NOMO-1 (cell line): ENCODE measurements around the gene UACA.
"Not testable (repeated sequence)": the region's sequence is repeated elsewhere in the genome, so short reads cannot be mapped to it uniquely, and the experiment has no call there.

ENCODE experiments used
- DNase-seq, 2 experiments: peaks; one replicate each; lab custom pipeline; 2025; ENCODE audit not compliant: unreplicated experiment in 2 of 2; lab: John Stamatoyannopoulos, UW

UACA gene

DNA sequence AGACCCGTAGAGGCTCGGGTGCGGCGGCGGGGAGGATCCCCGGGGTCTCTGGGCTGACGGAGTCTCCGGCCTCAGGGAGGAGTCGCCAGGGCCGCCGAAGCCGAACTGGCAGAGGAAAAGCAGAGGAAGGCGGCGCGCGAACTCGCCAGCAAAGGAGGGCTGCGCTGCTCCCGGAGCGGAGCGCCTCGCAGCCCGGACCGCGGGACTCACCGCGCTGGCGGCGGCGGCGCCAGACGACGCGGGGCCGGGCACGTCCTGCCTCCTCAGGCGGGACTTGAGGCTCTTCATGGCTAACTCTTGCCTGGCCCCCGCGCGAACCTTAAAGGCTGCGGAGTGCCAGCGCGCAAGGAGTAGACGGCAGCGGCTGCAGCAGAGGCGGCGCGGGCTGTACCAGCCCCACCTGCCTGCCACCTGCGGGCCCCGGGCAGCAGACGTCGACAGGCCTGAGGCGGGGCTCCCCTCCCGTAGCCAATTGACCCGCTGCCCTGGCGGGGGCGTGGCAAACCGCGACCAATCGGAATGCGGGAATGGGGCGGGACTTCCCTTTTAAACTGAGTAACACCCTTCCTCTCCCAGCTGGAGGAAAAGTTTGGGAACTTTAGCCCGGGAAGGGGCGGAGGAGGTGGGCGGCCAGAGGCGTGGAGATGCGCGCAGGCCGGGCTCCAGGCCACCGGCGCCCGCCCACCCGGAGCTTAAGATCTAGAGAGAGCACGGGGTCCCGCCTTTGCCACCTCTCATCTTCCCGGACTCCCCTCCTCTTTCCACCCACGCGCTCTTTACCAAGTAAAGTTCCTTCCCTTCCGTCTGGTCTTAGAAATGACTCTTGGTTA is at the start of gene UACA:
UACA (minus strand) TSS at position 439 of the 830 bp plus-strand sequence; CDS start at position 288, 151 bp downstream.
- DNase-seq = peak; percentile 76 to 84

DNA sequence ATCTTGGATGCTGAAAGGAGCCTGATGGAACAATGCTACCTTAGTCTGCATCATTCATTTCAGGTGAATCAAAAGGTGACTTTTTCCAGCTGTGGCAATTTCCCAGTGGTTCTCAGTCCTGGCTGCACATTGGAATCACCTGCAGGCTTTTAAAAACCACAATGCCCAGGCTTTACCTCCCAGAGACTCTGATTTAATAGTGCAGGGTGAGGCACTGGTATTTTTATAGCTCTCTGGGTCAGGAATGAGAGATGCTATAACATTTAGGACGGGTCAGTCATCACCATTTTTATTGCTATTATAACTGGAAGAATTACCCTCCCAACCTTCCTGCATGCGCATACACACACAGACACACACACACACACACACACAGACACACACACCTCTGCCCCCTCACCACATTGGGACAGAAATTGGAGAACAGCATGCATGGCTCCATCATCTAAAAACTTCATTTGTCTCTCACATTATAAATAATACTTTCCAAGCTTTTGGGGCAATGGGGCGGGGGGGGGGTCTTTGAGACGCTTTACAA is 49.5 kb upstream of the UACA start:
- no peak for DNase-seq

DNA sequence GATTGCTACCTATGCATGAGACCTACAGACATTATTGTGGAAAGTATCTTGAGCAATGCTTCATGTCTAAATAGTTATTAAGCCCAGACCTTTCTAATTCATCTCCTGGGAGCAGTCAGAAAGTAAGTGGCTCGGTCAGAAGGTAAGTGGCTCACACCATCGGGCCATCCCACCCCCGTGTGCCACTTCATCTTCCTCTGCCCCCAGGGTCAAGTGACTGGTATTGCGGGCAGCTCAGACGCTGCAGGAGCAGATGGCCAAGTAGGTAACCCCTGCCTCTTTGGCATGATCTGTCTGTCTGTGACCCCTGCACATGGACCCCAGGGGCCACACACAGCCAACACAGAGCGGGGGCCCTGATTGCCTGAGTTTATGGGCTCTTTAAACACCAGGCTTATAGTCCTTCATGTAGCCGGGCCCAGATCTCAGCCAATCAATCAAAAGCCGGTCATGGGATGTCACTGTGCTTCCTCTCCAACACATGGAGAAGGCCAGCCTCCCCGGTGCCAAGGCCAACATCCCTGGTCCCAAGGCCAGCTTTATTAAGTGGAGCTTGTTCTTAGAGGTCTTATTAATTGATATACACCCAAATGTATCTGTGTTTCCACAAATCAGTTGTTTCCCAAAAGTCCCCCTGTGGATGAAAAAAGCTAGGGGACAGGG is 47.7 kb upstream of the UACA start:
- DNase-seq = no peak

DNA sequence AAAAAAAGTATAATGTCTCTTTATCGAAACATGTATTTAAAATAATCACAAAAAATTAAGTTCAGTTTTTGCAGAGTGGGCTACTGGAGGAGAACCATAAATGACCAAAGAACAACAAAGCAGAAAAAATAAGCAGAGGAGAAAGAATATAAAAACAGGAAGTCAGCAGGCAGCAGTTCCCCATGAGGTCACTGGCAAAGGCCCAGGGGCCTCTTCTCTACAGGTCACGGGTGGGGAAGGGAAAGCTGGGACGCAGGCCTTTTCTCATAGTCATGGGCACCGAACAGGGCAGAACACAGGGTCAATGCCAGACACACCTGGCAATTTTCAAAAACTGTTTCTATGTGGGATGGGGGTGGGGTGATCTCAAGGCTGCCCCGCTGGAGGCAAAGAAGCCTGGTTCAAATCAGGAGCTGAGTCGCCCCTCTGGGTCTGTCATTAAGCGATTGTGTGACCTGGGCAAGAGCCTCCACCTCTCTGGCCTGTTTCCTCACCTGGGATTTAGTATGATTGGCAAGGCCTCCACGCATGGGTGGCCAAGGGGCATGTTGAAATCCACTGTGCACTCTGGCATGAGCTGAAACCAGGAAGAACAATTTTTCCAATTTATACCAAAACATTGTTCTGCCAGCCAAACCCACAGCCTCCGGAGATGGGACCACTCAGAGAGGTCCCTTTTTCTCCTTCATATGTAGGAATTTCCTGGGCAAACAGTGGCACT is 43.8 kb upstream of the UACA start:
- peak; percentile 23 to 47 for DNase-seq

GRCh38 chr15:70804388-70804787 is 41.0 kb upstream of the UACA start:
- not testable (repeated sequence) for DNase-seq

- DNase-seq = no peak
These were observed 39.3 kb upstream of the UACA start for GRCh38 chr15:70802629-70803028.

- DNase-seq = no peak
These were observed 37.8 kb upstream of the UACA start for GRCh38 chr15:70801109-70801508.

DNA sequence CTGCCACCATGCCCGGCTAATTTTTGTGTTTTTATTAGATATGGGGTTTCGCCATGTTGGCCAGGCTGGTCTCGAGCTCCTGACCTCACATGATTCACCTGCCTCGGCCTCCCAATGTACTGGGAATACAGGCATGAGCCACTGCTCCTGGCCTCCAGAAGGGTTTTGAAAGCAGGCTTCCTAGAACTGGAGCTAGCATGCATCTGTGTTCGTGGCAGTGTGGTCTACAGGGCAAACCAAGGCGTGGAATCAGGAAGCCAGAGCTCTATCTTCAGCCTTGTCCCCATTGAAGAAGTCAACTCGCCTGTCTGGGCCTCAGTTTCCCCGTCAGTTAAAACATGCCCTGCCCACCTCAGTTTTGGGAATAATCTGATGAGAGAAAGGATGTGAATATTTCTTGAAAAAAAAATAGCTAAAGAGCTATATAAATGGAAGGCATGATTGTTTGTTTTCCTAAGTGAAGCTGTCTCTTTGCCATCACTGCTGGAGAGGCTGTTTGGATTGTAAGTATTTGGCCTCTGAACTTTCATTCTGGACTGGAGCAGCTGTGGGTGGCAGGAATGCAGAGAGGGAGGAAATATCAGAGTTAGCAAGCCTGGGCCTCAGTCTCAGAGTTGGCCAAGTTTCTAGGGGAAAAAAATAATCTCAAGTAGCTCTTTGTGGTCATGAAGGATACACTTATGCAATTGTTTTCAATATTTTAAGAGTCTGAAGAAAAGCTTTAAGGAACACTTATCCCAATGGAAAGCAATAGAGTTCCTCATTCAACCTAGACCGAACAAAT is 36.5 kb upstream of the UACA start:
- no peak for DNase-seq

DNA sequence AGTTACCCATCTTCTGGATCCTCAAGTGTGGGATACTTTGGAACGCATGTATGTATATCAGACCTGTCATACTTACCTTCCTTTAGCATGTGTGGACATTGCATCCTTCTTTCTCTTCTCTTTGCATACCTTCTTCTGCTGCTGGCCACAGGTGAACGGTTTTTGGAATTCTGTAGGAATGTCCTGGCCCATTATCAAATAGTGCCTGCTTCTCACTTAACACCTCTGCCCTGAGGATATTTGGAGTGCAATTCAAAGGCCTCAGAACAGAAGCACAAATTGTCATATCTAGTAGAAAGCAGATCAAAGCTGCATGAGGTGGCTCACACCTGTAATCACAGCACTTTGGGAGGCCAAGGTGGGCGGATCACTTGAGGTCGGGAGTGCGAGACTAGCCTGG is 34.1 kb upstream of the UACA start:
- no peak for DNase-seq

DNA sequence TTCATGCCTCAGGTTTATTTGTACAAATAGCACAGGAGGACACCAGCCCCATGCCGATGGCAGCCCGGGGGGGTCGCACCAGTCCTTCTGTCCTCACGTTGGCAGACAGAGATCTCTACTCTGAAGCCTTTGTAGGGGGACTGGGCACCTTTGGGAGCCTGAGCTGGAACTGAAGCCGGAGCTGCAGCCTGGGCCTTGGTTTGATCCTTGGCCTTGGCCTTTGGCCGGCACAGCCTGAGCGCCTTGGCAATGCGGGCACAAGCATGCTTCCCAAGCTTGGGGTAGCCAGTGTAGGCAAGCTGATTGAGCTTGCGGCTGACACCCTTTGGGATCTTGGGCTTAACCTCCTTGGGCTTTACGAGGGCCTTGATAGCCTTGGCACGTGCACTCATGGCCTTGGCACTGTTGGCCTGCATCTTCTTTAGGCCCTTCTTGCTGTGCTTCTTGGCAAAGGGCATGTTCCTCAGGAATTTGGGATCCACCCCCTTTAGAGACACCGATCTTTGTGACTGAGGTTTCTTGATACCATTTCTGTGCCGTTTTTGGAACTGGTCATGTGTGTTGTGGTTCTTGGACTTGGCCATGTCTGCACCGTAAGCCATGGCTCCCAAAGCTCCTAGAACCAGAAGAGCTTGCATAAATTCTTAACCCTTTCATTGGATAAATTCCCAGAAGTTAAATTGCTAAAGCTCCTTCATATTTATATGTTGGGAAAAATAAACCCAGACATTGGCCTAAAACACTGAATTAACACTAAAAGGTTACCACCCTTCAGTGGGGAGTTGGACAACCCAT is 33.4 kb upstream of the UACA start:
- no peak for DNase-seq

GRCh38 chr15:70795311-70795665 is 31.9 kb upstream of the UACA start:
- DNase-seq = no peak

- DNase-seq = no peak
These were observed 31.4 kb upstream of the UACA start for GRCh38 chr15:70794596-70795310.

GRCh38 chr15:70793694-70794093 is 30.3 kb upstream of the UACA start:
- no peak for DNase-seq

- DNase-seq = peak in 1 of 2 experiments; percentile 9
These were observed 28.8 kb upstream of the UACA start for GRCh38 chr15:70792171-70792573.

DNA sequence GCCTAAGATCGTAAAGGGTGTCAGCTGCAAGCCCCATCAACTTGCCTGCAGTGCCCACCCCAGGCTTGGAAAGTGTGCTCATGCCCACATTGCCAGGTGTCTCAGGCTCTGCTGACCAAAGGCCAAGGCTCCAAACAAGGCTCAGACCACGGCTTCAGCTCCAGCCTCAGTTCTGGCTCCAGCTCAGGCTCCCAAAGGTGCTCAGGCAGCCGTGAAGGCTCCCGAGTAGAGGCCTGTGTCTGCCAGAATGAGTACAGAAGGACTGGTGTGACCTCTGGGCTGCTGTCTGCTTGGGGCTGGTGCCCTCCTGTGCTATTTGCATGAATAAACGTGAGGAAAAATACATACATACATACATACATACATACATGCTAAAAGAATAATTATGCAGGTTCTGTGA is 27.9 kb upstream of the UACA start:
- DNase-seq = no peak

DNA sequence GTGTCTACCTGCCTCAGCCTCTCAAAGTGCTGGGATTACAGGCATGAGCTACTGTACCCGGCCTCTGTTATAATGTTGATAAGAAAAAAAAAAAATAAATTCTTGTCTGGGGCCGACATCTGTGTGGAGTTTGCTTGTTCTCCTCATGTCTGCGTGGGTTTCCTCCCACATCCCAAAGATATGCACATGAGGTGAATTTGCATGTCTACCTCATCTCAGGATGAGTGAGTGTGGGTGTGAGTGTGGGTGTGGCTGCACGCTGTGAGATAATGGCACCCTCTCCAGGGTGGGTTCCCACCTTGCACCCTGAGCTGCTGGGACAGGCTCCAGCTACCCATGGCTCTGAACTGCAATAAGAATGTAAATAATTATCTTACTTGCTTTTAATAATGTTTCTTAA is 25.9 kb upstream of the UACA start:
- DNase-seq = no peak

- no peak for DNase-seq
These were observed 25.0 kb upstream of the UACA start for GRCh38 chr15:70788114-70789049.

- no peak for DNase-seq
These were observed 23.6 kb upstream of the UACA start for GRCh38 chr15:70786996-70787395.
